ENCODE data around the gene A3GALT2. TPM values are rescaled to one million over a fixed set of nuclear protein-coding genes. Genes with fewer than 3 reads are reported as not detected.

The A3GALT2 gene
- total RNA-seq, 6 experiments from 2014 or later = not detected

DNA sequence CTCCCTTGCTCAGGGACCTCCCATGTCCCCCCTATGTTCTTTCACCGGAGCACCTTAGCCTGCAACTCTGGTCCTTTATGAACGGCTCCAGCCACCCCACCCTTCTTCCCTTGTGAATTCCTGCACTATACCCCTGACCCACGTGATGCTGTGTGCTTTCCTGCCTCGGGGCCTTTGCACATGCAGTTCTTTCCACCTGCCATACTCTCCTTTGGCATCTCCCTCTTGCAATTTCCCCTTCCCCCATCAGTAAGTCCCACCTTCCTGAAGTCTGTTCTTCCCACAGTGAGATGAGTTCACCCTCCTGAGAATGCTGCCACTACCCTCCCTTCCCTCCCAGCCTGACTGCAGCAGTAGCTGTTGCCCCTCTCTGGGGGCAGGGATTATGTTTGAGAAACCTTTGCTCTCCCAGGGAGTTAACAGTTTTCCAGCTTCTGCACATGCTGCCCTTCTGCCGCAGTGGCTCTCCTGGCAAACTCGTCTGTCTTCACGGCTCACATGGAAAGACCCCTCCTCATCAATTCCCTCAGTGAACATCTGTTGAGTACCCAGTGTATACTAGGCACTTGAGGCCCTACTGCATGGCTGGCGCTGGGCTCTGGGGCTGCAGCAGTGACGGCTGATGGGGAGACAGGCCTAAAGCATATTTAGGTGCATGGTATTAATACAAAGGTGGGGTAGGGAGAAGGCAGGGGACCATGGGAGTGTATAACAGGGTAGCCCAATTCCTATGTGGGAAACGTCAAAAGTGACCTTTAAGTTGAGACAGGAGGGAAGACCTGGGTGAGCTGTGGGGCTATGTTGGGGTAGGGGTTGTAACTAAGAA, 54.9 kb downstream of the A3GALT2 start:
- Mint-ChIP-seq H3K4me1 (ENCODE audit: low read depth) (peaks cover 21% of the 10 kb centered on the region), H3K36me3 (ENCODE audit: low read depth) (no peaks in the 10 kb centered on the region), H3K27me3 (ENCODE audit: insufficient read depth) (no peaks in the 10 kb centered on the region; the same call in 1 of the 2 replicates), H3K27ac (no peak overlapping the region), H3K9me3 (no peaks in the 10 kb centered on the region), H3K4me3 (no peak overlapping the region)
- no peak for TF ChIP-seq CTCF (IDR thresholded peaks at IDR 0.05)
- DNase-seq = no peak

DNA sequence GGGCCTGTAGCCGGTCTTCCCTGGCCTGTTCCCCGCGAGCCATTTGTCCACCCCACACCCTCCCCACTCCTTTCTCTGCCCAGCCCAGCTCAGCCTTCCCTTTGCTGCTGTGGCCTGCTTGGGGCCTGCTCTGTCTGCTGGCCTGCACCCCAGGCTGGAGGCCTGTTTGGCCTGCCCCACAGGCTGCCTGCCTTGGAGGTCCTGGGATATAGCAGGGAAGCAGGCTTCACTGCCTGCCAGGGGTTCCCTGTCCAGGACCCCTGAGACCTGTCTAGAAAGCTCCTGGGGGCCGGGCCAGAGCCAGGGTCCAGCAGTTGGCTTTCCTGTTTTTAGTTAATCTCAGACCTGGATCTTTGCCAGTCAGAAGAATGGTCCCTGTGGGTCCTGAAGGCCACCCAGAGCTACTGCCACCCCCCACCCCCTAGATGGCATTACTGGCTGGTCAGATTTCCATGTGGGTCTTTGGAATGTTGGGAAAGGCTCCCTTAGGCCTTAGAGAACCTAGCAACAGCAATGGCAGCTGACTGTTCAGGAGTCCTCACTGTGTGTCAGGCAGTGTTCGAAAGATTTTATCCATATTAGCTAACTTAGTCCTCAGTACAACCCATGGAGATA, 56.9 kb downstream of the A3GALT2 start:
- Mint-ChIP-seq H3K9me3 (no peaks in the 10 kb centered on the region), H3K4me3 (no peak overlapping the region), H3K27ac (no peak overlapping the region), H3K4me1 (ENCODE audit: low read depth) (peaks cover 35% of the 10 kb centered on the region), H3K27me3 (ENCODE audit: insufficient read depth) (no peaks in the 10 kb centered on the region; the same call in 1 of the 2 replicates), H3K36me3 (ENCODE audit: low read depth) (no peaks in the 10 kb centered on the region)
- no peak for DNase-seq
- TF ChIP-seq CTCF (IDR thresholded peaks at IDR 0.05) = no peak

- H3K4me1 Mint-ChIP-seq (ENCODE audit: low read depth) = peaks cover 38% of the 10 kb centered on the region
- H3K27ac Mint-ChIP-seq = no peak overlapping the region
Observed at GRCh38 chr1:33261344-33261743, 59.6 kb downstream of the A3GALT2 start.

GRCh38 chr1:33260439-33260838, 60.5 kb downstream of the A3GALT2 start:
- Mint-ChIP-seq H3K27me3 (ENCODE audit: insufficient read depth) (peaks cover 3% of the 10 kb centered on the region), H3K4me3 (no peak overlapping the region), H3K36me3 (ENCODE audit: low read depth) (peaks cover 4% of the 10 kb centered on the region; the same call in 1 of the 2 replicates), H3K27ac (no peak overlapping the region), H3K4me1 (ENCODE audit: low read depth) (peaks cover 38% of the 10 kb centered on the region), H3K9me3 (no peaks in the 10 kb centered on the region)
- DNase-seq = no peak
- TF ChIP-seq CTCF (IDR thresholded peaks at IDR 0.05) = no peak

More at GRCh38 chr1:33261344-33261743, 59.6 kb downstream of the A3GALT2 start:
- peaks cover 3% of the 10 kb centered on the region for H3K27me3 Mint-ChIP-seq (ENCODE audit: insufficient read depth)
- no peak overlapping the region for H3K4me3 Mint-ChIP-seq
- no peak for DNase-seq
- no peaks in the 10 kb centered on the region for H3K9me3 Mint-ChIP-seq
- peaks cover 4% of the 10 kb centered on the region; the same call in 1 of the 2 replicates for H3K36me3 Mint-ChIP-seq (ENCODE audit: low read depth)
- no peak for TF ChIP-seq CTCF (IDR thresholded peaks at IDR 0.05)

DNA sequence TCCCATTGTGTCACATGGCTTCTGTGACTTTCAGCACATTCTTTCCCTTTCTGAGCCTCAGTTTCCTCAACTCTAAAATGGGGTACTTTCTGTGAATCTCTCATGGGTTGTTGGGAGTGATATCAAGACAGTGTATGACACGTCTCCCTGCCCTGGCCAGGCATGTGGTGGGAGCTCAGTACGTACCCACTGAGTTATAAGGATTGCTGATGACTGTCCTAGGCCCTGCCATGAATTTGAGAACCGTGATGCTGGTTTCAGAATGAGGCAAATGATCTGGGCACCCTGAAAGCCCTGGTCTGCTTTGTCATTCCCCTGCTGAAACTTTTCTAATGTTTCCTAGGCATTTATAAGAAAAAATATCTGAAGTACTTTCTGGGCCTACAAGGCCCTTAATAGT, 61.0 kb downstream of the A3GALT2 start:
- H3K9me3 Mint-ChIP-seq = no peaks in the 10 kb centered on the region
- peaks cover 38% of the 10 kb centered on the region for H3K4me1 Mint-ChIP-seq (ENCODE audit: low read depth)
- peaks cover 5% of the 10 kb centered on the region for H3K27me3 Mint-ChIP-seq (ENCODE audit: insufficient read depth)
- H3K4me3 Mint-ChIP-seq = no peak overlapping the region
- H3K36me3 Mint-ChIP-seq (ENCODE audit: low read depth) = peaks cover 4% of the 10 kb centered on the region; the same call in 1 of the 2 replicates
- no peak for DNase-seq
- no peak overlapping the region for H3K27ac Mint-ChIP-seq
- no peak for TF ChIP-seq CTCF (IDR thresholded peaks at IDR 0.05)
